ENCODE measurements around the gene TMEM52. TPM values are rescaled to one million over a fixed set of nuclear protein-coding genes. Genes with fewer than 3 reads are reported as not detected.

Gene TMEM52
- total and polyA plus RNA-seq, 2 of the 8 experiments (the other 6 are each of a cell fraction or from before 2014, with no cell fraction given), result 14.6 to 30.2 TPM

- Histone ChIP-seq H3K4me3 (ENCODE audit: extremely low read depth in 1 of 4, insufficient read depth in 2 of 4, low read depth in 3 of 4, low read length in 4 of 4) (peak within 1 kb of the TSS; percentile 76 to 98 (median 89)), H3K4me1 (replicated peaks in 1 of 4; ENCODE audit: control insufficient read depth in 3 of 4, insufficient read depth in 4 of 4, low read length in 3 of 4) (peaks cover 0 to 22% (median 16%) of the 10 kb centered on the region in 4 experiments; a peak in 6 of 7 replicates), H3K79me1 (ENCODE audit: low read depth, low read length) (no peaks in the 10 kb centered on the region; the same call in 1 of the 2 replicates), H3K14ac (ENCODE audit: insufficient read length) (peak within 1 kb of the TSS; percentile 51), H4K20me1 (replicated peaks in 1 of 2; ENCODE audit: control insufficient read depth in 1 of 2, insufficient read depth in 2 of 2, low read length in 2 of 2) (peaks cover 9% of the 10 kb centered on the region in 2 experiments), H3K18ac (ENCODE audit: extremely low read depth, low read length) (peak within 1 kb of the TSS; percentile 87), H2AFZ (ENCODE audit: low read length) (no peak within 1 kb of the TSS), H3K23me2 (ENCODE audit: low read depth, low read length) (peaks cover 7% of the 10 kb centered on the region; the same call in 1 of the 2 replicates), H4K5ac (ENCODE audit: insufficient read length, low read depth, low read length) (peak within 1 kb of the TSS; percentile 88), H2BK20ac (ENCODE audit: low read length) (no peak within 1 kb of the TSS), H3K4me2 (ENCODE audit: insufficient read depth in 1 of 2, low read depth in 2 of 2, low read length in 2 of 2) (peak within 1 kb of the TSS; percentile 76 to 86), H3K27me3 (replicated peaks in 1 of 4; ENCODE audit: control insufficient read depth in 3 of 4, extremely low read depth in 1 of 4, insufficient read depth in 3 of 4, low read length in 3 of 4) (no peaks in the 10 kb centered on the region; a peak in 3 of 7 replicates), H3K9ac (replicated peaks in 1 of 4; ENCODE audit: extremely low read depth in 1 of 4, low read depth in 3 of 4, low read length in 3 of 4) (peak within 1 kb of the TSS; percentile 70 to 94 (median 88)), H4K8ac (ENCODE audit: extremely low read depth, insufficient read depth, low read length) (peak within 1 kb of the TSS; percentile 96), H2BK5ac (ENCODE audit: low read depth, low read length) (peak within 1 kb of the TSS; percentile 90), H3K56ac (replicated peaks; ENCODE audit: insufficient read length, low read depth, low read length) (peak within 1 kb of the TSS; percentile 86), H3K23ac (ENCODE audit: insufficient read length) (no peak within 1 kb of the TSS), H3K36me3 (ENCODE audit: control insufficient read depth in 2 of 4, insufficient read depth in 4 of 4, low read length in 3 of 4) (no peaks in the 10 kb centered on the region), H3K27ac (ENCODE audit: low read depth, low read length) (peak within 1 kb of the TSS; percentile 55; the same call in 1 of the 2 replicates), H2BK12ac (ENCODE audit: low read depth, low read length) (peak within 1 kb of the TSS; percentile 62; the same call in 1 of the 2 replicates), H3K4ac (replicated peaks; ENCODE audit: insufficient read length, low read depth, low read length) (peak within 1 kb of the TSS; percentile 99), H2BK120ac (replicated peaks; ENCODE audit: low read depth, low read length) (peak within 1 kb of the TSS; percentile 90), H2BK15ac (ENCODE audit: low read length) (no peak within 1 kb of the TSS), H3K9me3 (ENCODE audit: insufficient read depth in 2 of 2, low read depth in 1 of 2, low read length in 1 of 2) (no peaks in the 10 kb centered on the region), H4K91ac (replicated peaks; ENCODE audit: insufficient read length, low read length) (peak within 1 kb of the TSS; percentile 98), H3K79me2 (ENCODE audit: control insufficient read depth in 1 of 2, insufficient read depth in 2 of 2, low read length in 2 of 2) (peaks cover 41 to 45% of the 10 kb centered on the region in 2 experiments), H2AK5ac (ENCODE audit: low read depth, low read length) (peak within 1 kb of the TSS; percentile 92)
- FAIRE-seq (no peak), DNase-seq (ENCODE audit: low read depth in 1 of 2, low spot score in 2 of 2) (peak; percentile 53 to 90)
- 2% methylated on average over 43 of the region's 137 CpGs; no CpG with 5 or more reads in 1 of the 2 experiments for WGBS, 2 experiments (ENCODE audit: extremely low coverage in 1 of 2, insufficient coverage in 1 of 2, insufficient read length in 1 of 2, insufficient replicate concordance in 2 of 2, low coverage in 1 of 2, low lambda C conversion rate in 2 of 2, missing lambda C conversion rate in 1 of 2)
- CTCF ChIA-PET (ENCODE audit: partially characterized antibody), result interaction anchor here (0.8 to 1.6 kb wide), 2 partner anchors 19 to 30 kb away, joined by 3 to 4 read pairs; no protein-coding TSS in a partner anchor
- POLR2A ChIA-PET (ENCODE audit: partially characterized antibody), result interaction anchor here (0.6 to 1.7 kb wide), 4 partner anchors 9 to 112 kb away, joined by 3 to 10 read pairs (median 6); no protein-coding TSS in a partner anchor
- TF ChIP-seq SUZ12 (IDR thresholded peaks at IDR 0.05; ENCODE audit: low read length), result no peak; the same call in 1 of the 2 replicates
- peak; percentile 33; the same call in 1 of the 2 replicates for TF ChIP-seq YY1 (IDR thresholded peaks at IDR 0.05; ENCODE audit: low read depth, low read length)
- TF ChIP-seq NRF1 (IDR thresholded peaks at IDR 0.05; ENCODE audit: low read depth, low read length), result no peak
- TF ChIP-seq POU5F1 (IDR thresholded peaks at IDR 0.05; ENCODE audit: low read depth, low read length), result no peak
- TF ChIP-seq BACH1 (IDR thresholded peaks at IDR 0.05; ENCODE audit: low read length), result peak; percentile 93
- TF ChIP-seq CHD2 (IDR thresholded peaks at IDR 0.05; ENCODE audit: low read length), result no peak
- TF ChIP-seq, protein P1, sequence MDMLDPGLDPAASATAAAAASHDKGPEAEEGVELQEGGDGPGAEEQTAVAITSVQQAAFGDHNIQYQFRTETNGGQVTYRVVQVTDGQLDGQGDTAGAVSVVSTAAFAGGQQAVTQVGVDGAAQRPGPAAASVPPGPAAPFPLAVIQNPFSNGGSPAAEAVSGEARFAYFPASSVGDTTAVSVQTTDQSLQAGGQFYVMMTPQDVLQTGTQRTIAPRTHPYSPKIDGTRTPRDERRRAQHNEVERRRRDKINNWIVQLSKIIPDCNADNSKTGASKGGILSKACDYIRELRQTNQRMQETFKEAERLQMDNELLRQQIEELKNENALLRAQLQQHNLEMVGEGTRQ (IDR thresholded peaks at IDR 0.05; ENCODE audit: low read length), result no peak
- TF ChIP-seq JUND (IDR thresholded peaks at IDR 0.05; ENCODE audit: low read length), result no peak
Measured at GRCh38 chr1:1890506-1891348, 28.4 kb downstream of the TMEM52 start, which contains the start of gene GNB1. Gene GNB1 (minus strand): TSS chr1:1891087. CDS start chr1:1825453, 65,634 bp downstream.

Data from H1 (cell line).